Pulmonary artery endothelial cell (primary cell): Measurements from ENCODE around the gene RAP2A. TPM values are rescaled to one million over a fixed set of nuclear protein-coding genes. Genes with fewer than 3 reads are reported as not detected.

ENCODE experiments used
- DNase-seq: peaks from one replicate; pipeline ENCODE4 v3.0.0-alpha.2; 2011; ENCODE audit warnings: low read depth, low spot score
- total RNA-seq: library from RNA; depleted of rRNA; stranded (reverse); fragments of >200 nt; gene quantifications from 2 replicates; pipeline ENCODE4 v1.2.3, GENCODE V29; 2014

RAP2A gene
- total RNA-seq: 77.7 and 88.5 TPM in 2 replicates

- peak; percentile 78 for DNase-seq
Observed at GRCh38 chr13:97433727-97434396, at the start of gene RAP2A. Gene RAP2A, plus strand, starts transcription at chr13:97434169. Its CDS starts 302 bp downstream, at chr13:97434471.

- DNase-seq: no peak
Observed at GRCh38 chr13:97384371-97384770, 49.6 kb upstream of the RAP2A start.

GRCh38 chr13:97385146-97385545 is 48.8 kb upstream of the RAP2A start:
- DNase-seq: no peak

GRCh38 chr13:97385854-97386253 is 48.1 kb upstream of the RAP2A start:
- DNase-seq: no peak

- no peak for DNase-seq
Observed at GRCh38 chr13:97386801-97387484, 47.0 kb upstream of the RAP2A start.

- DNase-seq: no peak
Observed at GRCh38 chr13:97387485-97387839, 46.5 kb upstream of the RAP2A start.

GRCh38 chr13:97387890-97388289 is 46.1 kb upstream of the RAP2A start:
- no peak for DNase-seq

- DNase-seq: no peak
Observed at GRCh38 chr13:97388373-97388772, 45.6 kb upstream of the RAP2A start.

- DNase-seq: no peak
Observed at GRCh38 chr13:97390941-97391600, 42.9 kb upstream of the RAP2A start.

- DNase-seq: no peak
Observed at GRCh38 chr13:97392020-97392419, 41.9 kb upstream of the RAP2A start.

- no peak for DNase-seq
Observed at GRCh38 chr13:97394542-97394941, 39.4 kb upstream of the RAP2A start.

- DNase-seq: no peak
Observed at GRCh38 chr13:97395447-97396136, 38.4 kb upstream of the RAP2A start.

GRCh38 chr13:97397267-97397666 is 36.7 kb upstream of the RAP2A start:
- DNase-seq: no peak

- no peak for DNase-seq
Observed at GRCh38 chr13:97401421-97401820, 32.5 kb upstream of the RAP2A start.

- no peak for DNase-seq
Observed at GRCh38 chr13:97403893-97404750, 29.8 kb upstream of the RAP2A start.

GRCh38 chr13:97407540-97407939 is 26.4 kb upstream of the RAP2A start:
- no peak for DNase-seq

- no peak for DNase-seq
Observed at GRCh38 chr13:97408938-97409337, 25.0 kb upstream of the RAP2A start.

- no peak for DNase-seq
Observed at GRCh38 chr13:97411984-97412383, 22.0 kb upstream of the RAP2A start.

- no peak for DNase-seq
Observed at GRCh38 chr13:97413694-97414093, 20.3 kb upstream of the RAP2A start.

- no peak for DNase-seq
Observed at GRCh38 chr13:97414392-97414791, 19.6 kb upstream of the RAP2A start.

GRCh38 chr13:97417698-97418097 is 16.3 kb upstream of the RAP2A start:
- DNase-seq: no peak
